Measurements from ENCODE around the gene TLL1.

TLL1 gene

DNA sequence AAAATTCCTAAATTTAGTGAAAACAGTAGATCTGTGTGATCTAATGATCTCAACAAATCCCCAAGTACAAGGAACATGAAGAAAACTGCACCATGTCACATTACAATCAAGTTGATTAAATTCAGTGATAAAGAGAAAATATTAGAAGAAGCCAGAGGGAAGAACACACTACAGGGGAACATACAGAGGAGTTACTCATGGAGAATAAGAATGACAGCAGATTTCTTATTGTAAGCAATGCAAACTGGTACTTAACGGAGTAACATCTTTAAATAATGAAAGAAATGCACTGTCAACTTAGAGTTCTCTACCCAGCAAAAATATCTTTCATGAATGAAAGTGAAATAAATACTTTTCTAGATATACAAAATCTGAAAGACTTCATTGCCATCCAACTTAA, 21.1 kb downstream of the TLL1 start:
- DNase-seq (ENCODE audit: low read depth): no peak

DNA sequence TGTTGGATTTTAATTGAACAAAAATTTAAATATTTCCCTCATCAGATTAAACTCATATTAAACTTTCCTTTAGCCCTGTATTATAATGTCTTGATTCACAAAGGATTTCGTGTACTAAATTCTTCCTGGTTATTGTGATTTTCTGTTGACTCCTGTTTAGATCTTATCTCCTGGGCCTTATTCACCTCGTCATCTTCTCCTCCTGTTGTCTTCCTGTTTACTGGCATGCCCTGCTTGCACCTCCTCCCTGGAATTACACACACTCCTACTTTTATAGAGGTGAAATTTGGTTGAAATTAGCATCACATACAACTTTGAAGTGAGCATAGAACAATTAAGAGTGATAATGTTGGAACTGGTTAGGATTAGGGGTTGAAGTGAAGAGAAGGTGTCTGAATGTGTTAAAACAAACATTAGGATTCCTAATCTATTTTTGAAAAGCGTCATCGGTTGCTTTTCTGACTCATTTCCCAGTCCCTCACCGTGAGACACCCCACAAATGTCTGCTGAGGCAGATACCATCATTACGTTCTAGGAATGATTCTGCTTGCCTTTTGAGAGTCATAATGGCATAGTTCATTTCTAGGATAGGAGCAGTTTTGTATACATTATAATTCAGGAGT, 32.5 kb downstream of the TLL1 start:
- no peak for DNase-seq (ENCODE audit: low read depth)

DNA sequence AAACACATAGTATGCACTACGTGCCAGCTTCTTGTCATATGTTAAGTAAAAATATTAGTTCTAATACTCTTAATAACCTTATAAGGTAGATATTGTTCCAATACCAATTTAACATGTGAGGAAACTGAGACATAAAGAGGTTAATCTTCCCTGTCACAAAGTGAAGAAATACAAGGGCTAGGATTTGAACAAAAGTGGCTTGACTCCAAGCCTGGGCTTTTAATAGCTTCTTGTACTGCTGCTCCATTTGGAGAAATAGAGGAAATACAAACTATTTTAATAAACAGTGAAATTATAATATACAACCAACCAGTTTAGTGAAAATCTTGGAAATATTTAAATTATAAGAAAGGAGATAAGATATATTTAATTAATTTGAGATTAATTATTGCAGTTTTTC, 33.2 kb downstream of the TLL1 start:
- no peak for DNase-seq (ENCODE audit: low read depth)

DNA sequence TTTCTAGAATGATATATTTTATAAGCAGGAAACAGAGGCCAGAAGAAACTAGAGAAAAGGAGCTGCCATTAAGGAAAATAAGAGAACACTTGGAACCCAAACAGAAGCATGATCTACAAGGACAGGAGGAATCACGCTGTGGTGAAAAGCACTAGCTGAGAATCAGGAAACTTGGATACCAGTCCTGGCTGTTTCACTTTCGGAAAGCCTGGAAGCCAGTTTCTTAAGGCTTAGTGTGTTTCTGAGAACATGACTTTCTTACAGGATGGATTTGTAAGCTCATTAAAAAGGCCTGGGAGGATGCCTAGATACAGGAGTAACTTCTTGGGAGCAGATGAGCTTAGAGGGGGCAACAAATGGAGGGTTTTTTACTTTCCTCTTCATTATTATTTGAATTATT, 36.9 kb downstream of the TLL1 start:
- no peak for DNase-seq (ENCODE audit: low read depth)

DNA sequence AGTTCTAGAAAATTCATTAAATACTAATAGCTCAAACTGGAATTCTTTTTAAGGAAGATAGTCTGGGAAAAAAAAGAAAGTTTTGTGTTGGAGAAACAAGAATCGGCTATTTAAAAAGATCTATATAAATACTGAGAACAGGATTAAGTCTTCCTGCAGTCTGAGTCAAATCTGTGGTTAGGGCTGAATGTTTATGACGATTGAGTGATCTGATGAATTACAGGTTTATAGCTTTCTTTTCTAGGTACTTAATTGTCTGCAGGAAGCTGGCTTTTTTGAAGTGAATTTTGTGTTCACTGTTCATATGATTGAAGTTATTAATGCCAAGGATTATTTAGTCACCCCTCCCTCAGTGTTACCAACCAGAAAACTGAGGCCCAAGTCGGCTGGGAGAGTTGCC, 42.2 kb downstream of the TLL1 start:
- no peak for DNase-seq (ENCODE audit: low read depth)

DNA sequence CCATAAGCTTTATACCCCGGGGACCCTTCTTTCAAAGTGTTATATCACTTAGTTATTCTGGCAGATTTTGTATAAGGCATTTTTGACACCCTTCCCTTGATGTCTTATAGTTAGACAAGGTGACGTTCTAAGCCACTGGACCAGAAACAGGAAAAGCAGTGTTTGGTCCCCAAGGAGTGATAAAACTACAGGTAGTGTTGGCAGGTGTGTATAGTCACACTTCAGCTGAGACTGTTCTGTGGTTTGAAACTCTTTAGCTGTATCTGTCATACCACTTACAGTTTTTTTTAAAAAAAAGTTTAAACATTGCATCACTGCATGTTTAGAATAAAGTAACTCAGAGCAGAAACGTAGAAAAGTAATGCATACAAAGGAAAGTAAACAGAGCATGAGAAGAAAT, 48.5 kb downstream of the TLL1 start:
- no peak for DNase-seq (ENCODE audit: low read depth)

DNA sequence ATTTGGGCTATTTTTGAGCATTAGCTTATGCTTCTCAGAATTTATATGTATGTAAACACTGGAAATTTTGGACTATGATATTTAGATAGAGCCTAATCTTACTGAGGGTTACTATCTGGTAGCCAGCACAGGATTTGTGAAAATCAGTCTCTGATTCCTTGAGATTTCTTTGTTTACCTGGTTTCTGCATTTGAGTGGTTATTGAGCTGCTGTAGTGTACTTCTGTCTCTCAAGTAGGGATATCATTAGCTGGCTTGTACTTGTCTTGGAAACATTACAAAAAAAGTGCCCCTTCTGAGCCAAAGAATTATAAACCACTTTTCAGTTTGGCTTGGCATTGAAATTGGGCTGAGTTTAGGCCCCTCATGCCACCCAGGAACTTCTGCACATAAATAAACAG, 49.7 kb downstream of the TLL1 start:
- DNase-seq (ENCODE audit: low read depth): no peak

DNA sequence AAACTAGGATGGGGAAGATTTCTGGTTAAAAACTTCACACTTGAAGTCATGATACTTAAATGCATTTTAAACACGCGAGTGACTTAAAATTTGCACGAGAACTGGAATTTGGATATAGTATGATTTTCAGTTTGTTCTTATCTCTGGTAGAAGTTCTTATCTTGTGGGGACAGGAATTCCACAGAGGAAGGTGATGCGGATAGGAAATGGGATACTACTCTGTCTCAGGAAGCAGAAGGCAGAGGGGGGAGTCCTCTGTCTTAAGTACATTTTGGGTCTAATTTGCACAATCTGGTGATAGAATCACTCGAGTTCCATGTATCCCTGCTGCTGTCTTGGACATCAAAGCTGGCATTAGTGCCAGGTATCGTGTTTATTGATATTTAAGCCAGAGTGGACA, 53.3 kb downstream of the TLL1 start:
- no peak for DNase-seq (ENCODE audit: low read depth)

DNA sequence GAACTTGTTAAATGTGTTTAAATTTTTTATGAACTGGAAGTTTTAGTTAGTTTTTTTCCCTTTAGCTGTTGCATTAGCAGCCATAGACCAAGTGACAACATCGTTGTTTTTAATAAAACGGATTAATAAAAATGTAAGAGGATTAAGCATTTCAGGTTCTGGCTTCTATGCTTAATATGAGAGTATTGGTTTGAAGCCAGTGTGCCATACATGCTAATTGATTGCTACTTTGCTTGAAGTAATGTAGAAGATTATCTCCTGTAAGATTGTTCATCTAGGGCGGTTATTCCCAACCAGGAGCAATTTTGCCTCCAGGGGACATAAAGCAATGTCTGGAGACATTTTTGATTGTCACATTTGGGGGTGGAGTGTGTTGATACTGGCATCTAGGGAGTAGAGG, 54.3 kb downstream of the TLL1 start:
- no peak for DNase-seq (ENCODE audit: low read depth)

DNA sequence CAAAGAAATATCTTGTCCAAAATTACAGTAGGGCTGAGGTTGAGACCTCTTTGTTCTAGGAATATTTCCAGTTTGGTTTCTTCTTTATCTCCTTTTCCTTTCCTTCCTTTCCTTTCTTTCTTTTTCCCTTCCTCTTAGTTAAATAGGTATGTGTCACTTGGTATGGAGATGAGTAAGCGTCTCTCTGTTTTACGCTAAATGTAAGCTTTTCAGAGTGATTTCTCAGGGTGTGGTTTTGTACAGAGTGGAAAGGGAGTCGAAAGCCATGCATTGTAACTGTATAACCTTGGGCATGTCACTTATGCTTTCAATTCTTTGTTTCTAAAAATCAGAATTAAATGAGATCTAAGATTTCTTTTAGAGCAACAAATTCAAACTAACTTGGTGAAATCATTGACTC, 54.8 kb downstream of the TLL1 start:
- no peak for DNase-seq (ENCODE audit: low read depth)

DNA sequence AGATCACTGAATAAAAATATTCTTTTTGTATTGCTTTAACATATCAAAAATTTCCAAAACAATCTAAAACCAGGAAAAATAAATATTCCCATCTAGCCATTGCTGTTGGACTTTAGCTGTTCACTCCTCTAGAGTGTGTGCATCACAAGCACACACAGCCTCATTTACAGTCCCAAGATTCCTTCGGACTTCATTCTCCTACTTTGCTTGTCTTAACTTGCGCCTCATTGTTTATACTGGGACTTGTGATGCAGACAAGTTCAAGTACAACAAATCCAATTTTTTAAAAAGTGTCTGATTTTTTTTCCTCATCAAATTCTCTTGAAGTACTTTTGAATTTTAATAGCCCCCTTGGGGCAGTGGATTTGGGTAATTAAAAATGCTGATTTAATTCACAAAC, 55.6 kb downstream of the TLL1 start:
- DNase-seq (ENCODE audit: low read depth): no peak

DNA sequence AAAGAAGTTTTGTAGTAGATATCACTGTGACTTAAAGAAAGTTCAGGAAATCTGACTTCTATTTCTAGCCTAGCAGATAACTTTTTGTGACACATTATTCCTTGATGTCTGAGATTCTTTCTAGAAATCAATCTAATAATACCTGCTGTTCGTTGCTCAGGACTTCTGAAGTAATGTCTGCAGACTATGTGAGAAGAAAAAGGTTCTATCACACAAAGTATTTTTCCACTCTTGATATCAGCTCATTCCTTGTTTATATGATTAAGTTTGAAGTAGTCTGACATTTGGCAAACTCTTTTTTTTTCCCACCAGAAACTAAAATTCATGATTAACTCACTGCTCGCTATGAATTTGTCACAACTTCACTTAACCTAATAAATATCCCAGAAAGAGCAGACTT, 56.6 kb downstream of the TLL1 start:
- no peak for DNase-seq (ENCODE audit: low read depth)

DNA sequence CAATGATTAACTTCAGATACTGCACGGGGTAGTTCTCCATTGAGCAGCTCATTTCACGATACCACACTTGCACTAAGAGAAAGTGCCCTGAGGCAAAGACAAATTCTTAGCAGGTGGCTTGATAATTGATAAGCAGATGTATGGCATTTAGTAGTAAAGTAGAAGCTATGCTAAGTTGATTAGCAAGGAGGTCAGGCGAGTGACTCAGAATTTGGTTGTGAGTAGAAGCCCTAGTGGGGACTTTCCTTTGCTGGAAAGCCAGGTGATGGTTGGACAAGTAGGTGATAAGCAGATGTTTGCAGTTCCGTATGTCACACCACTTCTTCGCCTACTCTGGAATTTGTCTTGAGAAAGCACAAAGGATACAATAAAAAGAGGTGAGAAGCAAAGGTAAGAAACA, 58.7 kb downstream of the TLL1 start:
- no peak for DNase-seq (ENCODE audit: low read depth)

DNA sequence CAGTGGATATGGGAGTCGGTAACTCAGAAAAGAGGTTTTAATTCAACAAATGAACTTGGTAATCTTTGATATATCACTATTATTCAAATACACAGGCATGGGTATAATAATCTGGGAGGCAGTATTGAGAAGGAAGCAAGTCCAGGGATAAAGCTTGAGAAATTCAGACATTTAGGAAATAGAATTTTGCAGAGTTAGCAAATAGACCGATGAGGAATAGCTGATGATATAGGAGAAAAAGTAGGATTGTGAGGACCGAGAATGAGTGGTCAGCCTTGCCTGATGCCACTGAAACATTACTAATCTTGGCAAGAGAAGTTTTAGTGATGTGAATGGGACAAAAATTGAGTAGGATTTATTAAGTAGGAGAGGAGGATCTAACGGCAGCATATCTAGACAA, 71.9 kb downstream of the TLL1 start:
- no peak for DNase-seq (ENCODE audit: low read depth)

DNA sequence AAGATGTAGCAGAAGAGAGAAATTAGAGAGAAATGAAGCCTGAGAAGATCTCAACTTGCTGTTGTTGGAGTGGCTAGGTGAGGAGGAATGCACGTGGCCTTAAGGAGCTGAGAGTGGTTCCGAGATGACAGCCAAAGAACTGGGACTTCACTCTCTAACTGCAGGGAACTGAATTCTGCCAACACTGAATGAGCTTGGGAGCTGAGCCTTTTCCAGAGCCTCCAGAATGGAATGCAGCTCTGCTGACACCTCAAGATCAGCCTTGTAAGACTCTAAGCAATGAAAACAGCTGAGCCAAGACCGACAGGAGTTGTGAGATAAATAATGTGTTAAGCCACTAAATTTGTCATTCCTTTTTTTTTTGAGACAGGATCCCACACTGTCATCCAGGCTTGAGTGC, 73.0 kb downstream of the TLL1 start:
- no peak for DNase-seq (ENCODE audit: low read depth)

DNA sequence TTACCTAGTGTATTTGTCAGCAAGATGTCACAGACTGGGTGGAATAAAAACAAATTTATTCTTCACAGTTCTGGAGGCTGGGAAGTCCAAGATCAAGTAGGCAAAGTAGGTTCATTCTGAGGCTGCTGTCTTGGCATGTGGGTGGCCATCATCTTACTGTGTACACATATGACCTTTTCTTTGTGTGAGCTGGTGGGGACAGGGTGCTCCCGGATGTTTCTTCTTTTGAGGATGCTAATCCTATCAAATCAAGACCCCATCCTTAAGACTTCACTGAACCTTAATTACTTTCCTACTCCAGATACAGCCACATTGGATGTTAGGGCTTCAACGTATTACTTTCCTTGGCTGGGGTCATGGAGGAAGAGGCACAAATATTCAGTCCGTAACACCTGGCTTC, 74.0 kb downstream of the TLL1 start:
- DNase-seq (ENCODE audit: low read depth): no peak

DNA sequence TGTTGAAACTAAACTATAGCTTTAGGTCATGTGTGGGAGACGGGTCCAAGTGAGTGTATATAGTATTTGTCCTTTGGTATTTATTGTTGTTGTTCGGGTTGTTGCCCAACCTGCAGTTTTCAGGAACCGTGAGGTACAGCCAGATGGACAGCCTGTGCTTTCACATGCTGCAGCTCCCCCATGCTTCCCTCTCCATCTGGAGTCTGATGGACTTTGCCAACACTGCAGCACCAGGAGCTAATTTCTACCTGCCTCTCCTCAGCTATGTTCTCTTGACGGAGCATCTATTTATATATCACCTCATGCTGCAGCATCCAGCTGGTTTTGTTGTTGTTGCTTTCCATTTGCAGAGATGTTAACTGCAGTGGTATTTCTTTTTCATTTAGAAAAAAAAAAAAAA, 80.1 kb downstream of the TLL1 start:
- DNase-seq (ENCODE audit: low read depth): no peak

DNA sequence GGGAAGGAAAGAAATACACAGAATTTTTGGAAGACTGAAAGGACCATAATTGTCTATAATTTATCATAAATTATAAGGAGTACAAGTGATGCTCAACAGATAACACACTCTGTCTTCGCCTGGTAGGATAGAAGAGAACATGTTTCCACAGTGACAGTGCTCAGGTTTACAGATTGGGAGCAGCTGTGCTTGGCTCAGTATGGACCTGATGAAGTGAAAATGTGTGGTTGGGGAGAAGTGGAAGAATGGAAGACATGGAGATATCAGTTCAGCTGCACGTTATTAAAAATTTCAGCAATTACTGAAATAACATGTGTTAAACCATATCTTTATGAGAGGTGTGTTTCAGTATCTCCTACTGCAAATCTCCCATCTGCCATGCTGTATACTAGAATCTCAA, 90.6 kb downstream of the TLL1 start:
- no peak for DNase-seq (ENCODE audit: low read depth)

DNA sequence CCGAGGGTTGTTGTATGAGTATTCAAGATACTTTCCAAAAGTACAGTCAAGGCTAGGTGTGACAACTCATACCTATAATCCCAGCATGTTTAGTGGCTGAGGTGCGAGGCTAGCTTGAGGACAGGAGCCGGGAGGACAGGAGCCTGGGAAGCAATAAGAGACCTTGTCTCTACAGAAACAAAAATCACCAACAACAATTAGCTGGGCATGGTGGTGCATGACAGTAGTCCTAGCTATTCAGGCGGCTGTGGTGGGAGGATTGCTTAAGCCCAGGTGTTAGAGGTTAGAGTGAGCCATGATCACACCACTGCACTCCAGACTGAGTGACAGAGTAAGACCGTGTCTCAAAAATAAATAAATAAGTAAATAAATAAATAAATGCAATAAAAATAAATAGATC, 91.6 kb downstream of the TLL1 start:
- DNase-seq (ENCODE audit: low read depth): no peak

DNA sequence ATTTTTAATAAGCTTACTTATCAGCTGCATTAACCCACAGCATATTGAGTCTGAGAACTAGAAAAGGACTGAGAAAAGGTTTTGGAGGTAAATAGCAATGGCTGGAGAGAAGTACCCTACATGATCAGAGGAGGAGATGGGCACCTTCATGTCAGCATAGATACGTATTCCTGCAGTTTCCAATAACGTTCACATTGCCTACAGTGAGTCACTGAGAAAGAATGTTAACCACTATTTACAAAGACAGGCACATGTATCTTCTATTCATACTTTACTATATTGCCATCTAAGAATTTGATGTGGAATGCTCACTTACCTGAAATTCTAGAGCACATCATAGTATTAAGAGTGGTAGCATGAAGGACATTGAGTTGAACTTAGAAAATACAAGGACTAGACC, 92.5 kb downstream of the TLL1 start:
- DNase-seq (ENCODE audit: low read depth): no peak

DNA sequence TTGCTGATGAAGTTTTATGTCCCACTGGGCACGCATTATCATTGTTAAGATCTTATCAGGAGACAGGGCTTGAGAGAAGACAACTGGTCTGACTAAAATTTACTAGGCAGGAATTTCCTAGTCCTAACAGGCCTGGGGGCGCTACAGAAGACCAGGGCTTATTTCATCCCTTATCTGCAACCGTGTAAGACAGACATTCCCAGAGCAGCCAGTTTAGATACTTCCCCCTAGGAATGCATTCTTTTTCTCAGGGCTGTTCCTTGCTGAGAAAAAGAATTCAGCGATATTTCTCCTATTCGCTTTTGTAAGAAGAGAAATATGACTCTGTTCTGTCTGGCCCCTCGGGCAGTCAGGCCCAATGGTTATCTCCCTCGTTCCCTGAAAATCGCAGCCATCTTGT, 93.8 kb downstream of the TLL1 start:
- DNase-seq (ENCODE audit: low read depth): no peak

DNA sequence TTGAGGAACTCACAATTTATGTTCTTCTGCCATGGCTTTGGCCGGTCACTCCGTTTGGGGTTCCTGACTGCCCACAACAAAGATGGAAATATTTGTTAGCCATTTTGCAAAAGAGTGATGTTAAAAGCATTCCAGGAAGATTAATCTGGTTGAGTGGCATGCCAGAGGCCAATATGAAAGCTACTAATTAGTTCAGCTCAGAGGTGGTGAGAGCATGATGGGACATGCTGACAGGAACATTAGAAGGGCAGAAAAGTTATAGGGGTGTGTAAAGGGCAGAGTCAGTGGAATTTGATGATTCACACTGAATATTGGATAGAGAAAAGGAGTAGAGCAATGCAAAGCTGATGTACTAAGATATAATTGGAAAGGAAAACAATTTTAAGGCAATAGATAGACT, 94.4 kb downstream of the TLL1 start:
- no peak for DNase-seq (ENCODE audit: low read depth)

DNA sequence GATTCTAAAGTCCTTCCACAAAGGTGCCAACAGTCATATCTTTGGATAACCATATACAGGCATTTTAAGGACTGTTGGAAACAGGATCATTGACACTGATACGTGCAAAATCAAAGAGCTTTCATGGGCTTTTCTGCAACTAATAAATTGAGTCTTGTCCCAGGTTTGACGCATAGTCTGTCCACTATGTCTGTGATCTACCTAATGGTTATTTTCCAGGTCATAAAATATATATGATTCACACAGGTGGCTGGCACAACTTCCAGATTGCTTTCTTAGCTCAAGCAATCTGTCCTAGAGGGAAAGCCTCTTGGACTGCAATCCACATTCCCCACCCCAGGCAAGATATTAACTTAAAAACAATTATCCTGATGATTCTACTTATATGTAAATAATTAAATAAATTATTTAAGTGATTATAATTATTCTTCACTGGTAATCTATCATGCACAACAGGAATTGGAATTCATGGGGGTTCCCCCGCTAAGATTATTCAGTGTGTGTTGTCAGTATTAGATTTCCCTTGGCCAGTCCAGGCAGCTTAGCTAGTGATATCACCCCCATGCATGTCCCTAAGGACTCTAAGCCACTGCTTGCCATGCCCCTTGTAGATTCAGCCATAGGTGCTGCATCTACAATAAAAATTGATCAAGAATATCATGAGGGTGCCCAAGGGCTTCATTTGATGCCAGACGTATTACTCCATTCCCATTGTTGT, 97.8 kb downstream of the TLL1 start:
- no peak for DNase-seq (ENCODE audit: low read depth)

DNA sequence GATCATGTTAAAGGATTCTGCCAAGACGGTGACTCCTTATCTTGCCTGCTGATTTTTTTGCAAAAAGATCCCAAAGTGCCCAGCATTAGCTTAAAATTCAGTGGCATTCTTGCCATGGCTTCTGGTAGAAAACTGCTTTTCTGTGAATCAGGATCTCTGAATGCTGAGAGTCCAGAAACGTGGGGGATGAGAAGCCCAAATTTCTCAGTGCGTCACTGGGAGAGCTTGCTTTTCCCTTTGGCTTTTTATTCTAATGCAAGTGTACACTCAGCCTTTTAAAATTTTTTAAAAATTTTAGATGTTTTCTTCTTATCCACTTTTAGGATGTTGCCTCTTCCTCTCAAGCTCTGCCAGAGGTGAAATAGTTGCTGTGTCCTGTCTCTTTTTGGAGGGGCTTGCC, 98.4 kb downstream of the TLL1 start:
- no peak for DNase-seq (ENCODE audit: low read depth)

Measured in activated T-cell treated with anti-CD3 and anti-CD28 coated beads for 24 hours (primary cell).